GM23338 (cell line): ENCODE measurements around the gene IGIP. TPM values are rescaled to one million over a fixed set of nuclear protein-coding genes. Genes with fewer than 3 reads are reported as not detected.

Experiments
- ATAC-seq: fragments of 200-7000 bp; cut with Tn5 transposase; 3 replicates; pipeline ENCODE4 v1.9.1; 2020
- DNase-seq: peaks from one replicate; pipeline ENCODE4 v3.0.0-alpha.2; 2015; ENCODE audit warnings: low spot score
- H2AFZ ChIP-seq: fragments of 200-600 bp; sonication (generic); 2 replicates; pipeline ENCODE4 v1.8.0; 2016; ENCODE audit warnings: antibody characterized with exemption, mild to moderate bottlenecking, moderate library complexity
- H3F3A ChIP-seq: fragments of 200-600 bp; sonication (generic); replicated peaks from 2 replicates; pipeline ENCODE4 v1.8.0; 2017; ENCODE audit warnings: antibody characterized with exemption, mixed run types, low read depth
- H3K27ac ChIP-seq: fragments of 200-600 bp; sonication (generic); 2 replicates; pipeline ENCODE4 v1.6.1; 2016; ENCODE audit warnings: low read depth
- H3K27me3 ChIP-seq: fragments of 200-600 bp; sonication (generic); 2 replicates; pipeline ENCODE4 v1.8.0; 2016; ENCODE audit warnings: mild to moderate bottlenecking, mixed run types, moderate library complexity; ENCODE audit not compliant: insufficient read depth
- H3K36me3 ChIP-seq: fragments of 200-600 bp; sonication (generic); 2 replicates; pipeline ENCODE4 v1.8.0; 2016; ENCODE audit warnings: mild to moderate bottlenecking; ENCODE audit not compliant: insufficient read depth
- H3K4me1 ChIP-seq: fragments of 200-600 bp; sonication (generic); 2 replicates; pipeline ENCODE4 v1.8.0; 2016; ENCODE audit warnings: mild to moderate bottlenecking, moderate library complexity; ENCODE audit not compliant: insufficient read depth
- H3K4me2 ChIP-seq: fragments of 200-600 bp; sonication (generic); 2 replicates; pipeline ENCODE4 v1.7.1; 2017; ENCODE audit warnings: mixed run types
- H3K4me3 ChIP-seq: fragments of 200-600 bp; sonication (generic); 2 replicates; pipeline ENCODE4 v1.6.1; 2016; ENCODE audit warnings: mixed run types
- H3K79me2 ChIP-seq: fragments of 200-600 bp; sonication (generic); replicated peaks from 2 replicates; pipeline ENCODE4 v1.8.0; 2017; ENCODE audit warnings: mild to moderate bottlenecking; ENCODE audit not compliant: insufficient read depth
- H3K9me2 ChIP-seq: fragments of 200-600 bp; sonication (generic); 2 replicates; pipeline ENCODE4 v1.8.0; 2017; ENCODE audit not compliant: insufficient read depth
- H4K20me1 ChIP-seq: fragments of 200-600 bp; sonication (generic); replicated peaks from 2 replicates; pipeline ENCODE4 v1.8.0; 2017; ENCODE audit warnings: mild to moderate bottlenecking; ENCODE audit not compliant: insufficient read depth
- H3K27ac Mint-ChIP-seq: 2 replicates; pipeline ENCODE4 v1.8.0; 2020; ENCODE audit warnings: inconsistent platforms, mild to moderate bottlenecking, moderate library complexity, mixed read lengths
- H3K27me3 Mint-ChIP-seq: 3 replicates; pipeline ENCODE4 v1.8.0; 2022; ENCODE audit warnings: low read depth, mild to moderate bottlenecking, moderate library complexity, mixed read lengths, inconsistent platforms; ENCODE audit not compliant: insufficient read depth, poor library complexity
- H3K36me3 Mint-ChIP-seq: 3 replicates; pipeline ENCODE4 v1.8.0; 2021; ENCODE audit warnings: low read depth, mild to moderate bottlenecking, inconsistent platforms, moderate library complexity, mixed read lengths
- H3K4me1 Mint-ChIP-seq: 3 replicates; pipeline ENCODE4 v1.8.0; 2020; ENCODE audit warnings: mild to moderate bottlenecking, inconsistent platforms, mixed read lengths
- H3K4me3 Mint-ChIP-seq: 3 replicates; pipeline ENCODE4 v1.8.0; 2021; ENCODE audit warnings: moderate library complexity, mild to moderate bottlenecking, inconsistent platforms, mixed read lengths
- H3K9me3 Mint-ChIP-seq: 3 replicates; pipeline ENCODE4 v1.8.0; 2020; ENCODE audit warnings: moderate library complexity, mild to moderate bottlenecking, inconsistent platforms, mixed read lengths
- EZH2 ChIP-seq: fragments of 200-600 bp; sonication (generic); IDR thresholded peaks from one replicate; pipeline ENCODE4 v1.8.0; 2017; ENCODE audit warnings: antibody characterized with exemption, mild to moderate bottlenecking, low read depth; ENCODE audit not compliant: unreplicated experiment
- EZH2phosphoT487 ChIP-seq: fragments of 200-600 bp; sonication (generic); IDR thresholded peaks from one replicate; pipeline ENCODE4 v1.8.1; 2018; ENCODE audit warnings: antibody characterized with exemption; ENCODE audit not compliant: unreplicated experiment
- polyA plus RNA-seq: library from polyadenylated mRNA; unstranded; fragments of >200 nt; fragmentation: Nextera tagmentation; extraction: Ambion mirVana; gene quantifications from 2 replicates; pipeline ENCODE4 v1.2.1, GENCODE V29; 2016
- total RNA-seq: library from RNA; depleted of rRNA; stranded (reverse); fragments of >200 nt; shearing (Covaris generic); gene quantifications from 2 replicates; pipeline ENCODE4 v1.2.3, GENCODE V29; 2014
- TF ChIP-seq, protein P1 (sequence below): IDR thresholded peaks from 2 replicates; pipeline ENCODE4 v1.6.1; 2016; ENCODE audit warnings: antibody characterized with exemption
- TF ChIP-seq, protein P2 (sequence below), 2 experiments: fragments of 200-600 bp in 1 of 2; sonication (generic) in 1 of 2; conservative IDR thresholded peaks; 2 replicates each; pipeline versions ENCODE4 v1.5.1 to v1.6.1; 2016 to 2017; ENCODE audit warnings: antibody characterized with exemption in 2 of 2, low read depth in 2 of 2, mild to moderate bottlenecking in 2 of 2, moderate library complexity in 1 of 2

The IGIP gene
- total and polyA plus RNA-seq, 2 experiments from 2014 or later, result 0.21 to 0.38 TPM

DNA sequence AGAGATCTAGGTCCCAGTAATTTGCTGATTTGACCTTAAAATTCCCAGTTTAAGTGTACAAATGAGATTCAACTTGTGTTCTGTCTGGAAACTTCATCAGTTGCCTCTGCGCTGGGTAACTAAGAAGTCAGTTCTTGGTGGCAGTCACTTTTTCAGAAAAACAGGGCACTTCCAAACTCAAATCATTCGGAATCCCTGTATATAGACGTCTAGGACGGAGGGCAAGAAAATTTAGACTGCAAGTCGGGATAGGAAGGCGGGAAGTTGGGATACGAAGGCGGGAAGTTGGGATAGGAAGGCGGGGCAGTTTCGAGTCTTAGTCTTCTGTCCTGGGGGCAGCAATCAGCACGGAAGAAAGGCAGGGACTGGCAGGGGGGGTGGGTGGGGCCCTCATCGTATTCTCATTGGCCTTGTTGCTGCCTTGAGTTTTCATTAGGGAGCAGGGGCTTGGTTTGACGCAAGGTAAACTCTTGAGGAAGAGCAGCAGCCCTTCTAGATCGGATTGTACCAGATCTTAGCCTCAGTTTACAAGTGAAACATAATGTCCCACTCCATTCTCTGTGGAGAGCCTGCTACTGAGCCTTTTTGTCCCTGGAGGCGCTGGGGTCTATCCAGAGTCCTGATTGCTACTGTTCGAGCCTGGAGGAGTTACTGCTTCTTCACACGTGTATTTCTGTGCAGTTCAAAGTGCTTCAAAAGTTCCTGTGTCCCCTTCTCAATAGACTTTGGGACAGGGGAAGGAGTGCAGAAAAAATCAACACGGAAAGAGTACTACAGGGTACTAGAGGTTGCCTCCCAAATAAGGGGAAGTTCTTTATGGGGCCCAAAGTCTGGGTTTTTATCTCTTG is 14.5 kb upstream of the IGIP start:
- no peak overlapping the region for H3K27ac Mint-ChIP-seq
- H3K4me2 ChIP-seq, result peak overlapping the region; percentile 91
- H3K79me2 ChIP-seq, result no peaks in the 10 kb centered on the region

DNA sequence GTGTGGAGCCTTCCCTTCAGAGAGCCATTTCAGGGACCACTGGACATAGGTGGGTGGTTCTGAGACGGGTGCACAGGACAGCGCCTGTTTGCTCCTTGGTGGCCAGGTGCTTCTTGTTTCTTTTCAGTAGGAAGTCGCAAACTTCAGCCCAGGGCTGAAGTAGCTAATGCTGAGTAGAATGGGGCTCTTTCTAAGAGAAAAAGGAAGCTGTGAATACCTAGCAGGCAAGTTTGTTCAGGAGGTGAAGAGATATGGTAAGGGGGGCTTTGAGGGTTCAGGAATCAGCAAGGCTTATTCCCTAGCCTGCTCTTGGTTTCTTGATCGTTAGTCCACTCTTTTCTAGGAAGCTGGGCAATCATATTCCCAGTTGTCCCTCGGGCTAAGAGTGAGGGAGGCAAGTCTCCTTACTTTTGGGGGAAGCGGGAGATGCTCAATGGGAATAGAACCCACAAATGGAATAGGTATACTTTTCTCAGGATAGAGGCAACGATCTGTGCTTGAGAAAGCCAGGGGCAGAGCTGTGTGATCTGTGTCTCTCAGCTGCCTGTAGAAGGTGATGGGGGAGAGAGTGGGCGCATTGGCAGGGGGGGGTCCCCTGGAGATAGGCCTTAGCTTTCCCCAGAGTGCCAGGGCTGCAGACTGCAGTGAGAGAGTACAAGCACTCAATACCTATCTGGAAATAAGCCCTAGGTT is 13.7 kb upstream of the IGIP start:
- TF ChIP-seq, protein P1, sequence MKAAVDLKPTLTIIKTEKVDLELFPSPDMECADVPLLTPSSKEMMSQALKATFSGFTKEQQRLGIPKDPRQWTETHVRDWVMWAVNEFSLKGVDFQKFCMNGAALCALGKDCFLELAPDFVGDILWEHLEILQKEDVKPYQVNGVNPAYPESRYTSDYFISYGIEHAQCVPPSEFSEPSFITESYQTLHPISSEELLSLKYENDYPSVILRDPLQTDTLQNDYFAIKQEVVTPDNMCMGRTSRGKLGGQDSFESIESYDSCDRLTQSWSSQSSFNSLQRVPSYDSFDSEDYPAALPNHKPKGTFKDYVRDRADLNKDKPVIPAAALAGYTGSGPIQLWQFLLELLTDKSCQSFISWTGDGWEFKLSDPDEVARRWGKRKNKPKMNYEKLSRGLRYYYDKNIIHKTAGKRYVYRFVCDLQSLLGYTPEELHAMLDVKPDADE, result no peak
- TF ChIP-seq EZH2, result peak; percentile 21
- H3K4me1 ChIP-seq, result peaks cover 47% of the 10 kb centered on the region
- H3K36me3 Mint-ChIP-seq, result no peaks in the 10 kb centered on the region
- no peak overlapping the region for H3K27ac ChIP-seq
- no peak overlapping the region for H2AFZ ChIP-seq
- peaks cover 14% of the 10 kb centered on the region for H3F3A ChIP-seq
- DNase-seq (no peak), ATAC-seq (no peak)
- peaks cover 84% of the 10 kb centered on the region for H3K27me3 ChIP-seq
- no peaks in the 10 kb centered on the region for H3K9me2 ChIP-seq
- no peaks in the 10 kb centered on the region for H3K9me3 Mint-ChIP-seq
- H3K4me1 Mint-ChIP-seq, result peaks cover 36% of the 10 kb centered on the region
- H3K4me3 ChIP-seq, result peak overlapping the region; percentile 80; the same call in 1 of the 2 replicates
- H3K4me3 Mint-ChIP-seq, result peak overlapping the region; percentile 78; the same call in 2 of the 3 replicates
- peaks cover 41% of the 10 kb centered on the region for H4K20me1 ChIP-seq
- no peak overlapping the region for H3K27ac Mint-ChIP-seq
- H3K79me2 ChIP-seq, result no peaks in the 10 kb centered on the region
- no peaks in the 10 kb centered on the region for H3K36me3 ChIP-seq
- peak overlapping the region; percentile 91 for H3K4me2 ChIP-seq
- H3K27me3 Mint-ChIP-seq, result peaks cover 79% of the 10 kb centered on the region

More for the DNA sequence above, 14.5 kb upstream of the IGIP start:
- Mint-ChIP-seq H3K36me3 (no peaks in the 10 kb centered on the region), H3K4me3 (peak overlapping the region; percentile 78; the same call in 2 of the 3 replicates), H3K4me1 (peaks cover 43% of the 10 kb centered on the region), H3K9me3 (no peaks in the 10 kb centered on the region), H3K27me3 (peaks cover 85% of the 10 kb centered on the region)
- Histone ChIP-seq H3K9me2 (no peaks in the 10 kb centered on the region), H3F3A (peaks cover 21% of the 10 kb centered on the region), H2AFZ (no peak overlapping the region), H3K27ac (no peak overlapping the region), H3K4me3 (peak overlapping the region; percentile 80), H3K36me3 (no peaks in the 10 kb centered on the region), H3K27me3 (peaks cover 84% of the 10 kb centered on the region), H4K20me1 (peaks cover 39% of the 10 kb centered on the region), H3K4me1 (peaks cover 53% of the 10 kb centered on the region)
- ATAC-seq (no peak), DNase-seq (peak; percentile 67)
- peak; percentile 61 for TF ChIP-seq EZH2phosphoT487
- TF ChIP-seq EZH2, result peak; percentile 96
- TF ChIP-seq, protein P2, sequence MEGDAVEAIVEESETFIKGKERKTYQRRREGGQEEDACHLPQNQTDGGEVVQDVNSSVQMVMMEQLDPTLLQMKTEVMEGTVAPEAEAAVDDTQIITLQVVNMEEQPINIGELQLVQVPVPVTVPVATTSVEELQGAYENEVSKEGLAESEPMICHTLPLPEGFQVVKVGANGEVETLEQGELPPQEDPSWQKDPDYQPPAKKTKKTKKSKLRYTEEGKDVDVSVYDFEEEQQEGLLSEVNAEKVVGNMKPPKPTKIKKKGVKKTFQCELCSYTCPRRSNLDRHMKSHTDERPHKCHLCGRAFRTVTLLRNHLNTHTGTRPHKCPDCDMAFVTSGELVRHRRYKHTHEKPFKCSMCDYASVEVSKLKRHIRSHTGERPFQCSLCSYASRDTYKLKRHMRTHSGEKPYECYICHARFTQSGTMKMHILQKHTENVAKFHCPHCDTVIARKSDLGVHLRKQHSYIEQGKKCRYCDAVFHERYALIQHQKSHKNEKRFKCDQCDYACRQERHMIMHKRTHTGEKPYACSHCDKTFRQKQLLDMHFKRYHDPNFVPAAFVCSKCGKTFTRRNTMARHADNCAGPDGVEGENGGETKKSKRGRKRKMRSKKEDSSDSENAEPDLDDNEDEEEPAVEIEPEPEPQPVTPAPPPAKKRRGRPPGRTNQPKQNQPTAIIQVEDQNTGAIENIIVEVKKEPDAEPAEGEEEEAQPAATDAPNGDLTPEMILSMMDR (conservative IDR thresholded peaks at IDR 0.05; ENCODE audit: low read depth in 2 of 2), result no peak
